ENCODE results near the gene ZNF782. TPM values are rescaled to one million over a fixed set of nuclear protein-coding genes. Genes with fewer than 3 reads are reported as not detected.

The ZNF782 gene
- total RNA-seq, 3 donors from 2014 or later: 5.5 to 9.6 (median 8.2) TPM

GRCh38 chr9:96782235-96782634 is 72.1 kb downstream of the ZNF782 start:
- H3K4me1 ChIP-seq (ENCODE audit: low read depth): peaks cover 1% of the 10 kb centered on the region
- H3K36me3 ChIP-seq (ENCODE audit: low read depth): no peaks in the 10 kb centered on the region
- TF ChIP-seq CTCF (IDR thresholded peaks at IDR 0.05): no peak
- DNase-seq (no peak), ATAC-seq (no peak)
- intact Hi-C loops (cut with DNase I, micrococcal nuclease): no loop called here
- H3K4me3 ChIP-seq: no peak overlapping the region
- H3K9me3 ChIP-seq: peaks cover 4% of the 10 kb centered on the region

DNA sequence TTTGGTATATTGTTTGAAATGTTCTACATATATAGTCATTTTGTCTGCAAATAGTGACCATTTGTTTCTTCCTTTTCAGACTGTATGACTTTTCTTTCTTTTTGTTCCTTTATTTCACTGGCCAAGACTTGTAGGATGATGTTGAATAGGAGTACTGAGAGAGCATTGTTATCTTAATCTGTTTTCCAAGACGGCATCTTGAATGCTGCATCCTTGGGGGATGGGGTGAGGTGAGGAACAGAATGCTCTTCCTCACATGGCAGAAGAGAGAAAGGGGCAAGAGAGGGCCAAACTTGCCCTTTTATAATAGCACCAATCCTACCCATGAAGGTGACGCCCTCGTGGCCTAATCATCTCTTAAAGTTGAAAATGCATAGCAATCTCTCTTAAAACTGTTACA is 72.8 kb downstream of the ZNF782 start:
- no peaks in the 10 kb centered on the region for H3K36me3 ChIP-seq (ENCODE audit: low read depth)
- TF ChIP-seq CTCF (IDR thresholded peaks at IDR 0.05): no peak
- peaks cover 4% of the 10 kb centered on the region for H3K9me3 ChIP-seq
- H3K4me1 ChIP-seq (ENCODE audit: low read depth): peaks cover 6% of the 10 kb centered on the region
- H3K4me3 ChIP-seq: no peak overlapping the region
- intact Hi-C loops (cut with DNase I, micrococcal nuclease): no loop called here
- ATAC-seq: no peak
- DNase-seq: no peak

DNA sequence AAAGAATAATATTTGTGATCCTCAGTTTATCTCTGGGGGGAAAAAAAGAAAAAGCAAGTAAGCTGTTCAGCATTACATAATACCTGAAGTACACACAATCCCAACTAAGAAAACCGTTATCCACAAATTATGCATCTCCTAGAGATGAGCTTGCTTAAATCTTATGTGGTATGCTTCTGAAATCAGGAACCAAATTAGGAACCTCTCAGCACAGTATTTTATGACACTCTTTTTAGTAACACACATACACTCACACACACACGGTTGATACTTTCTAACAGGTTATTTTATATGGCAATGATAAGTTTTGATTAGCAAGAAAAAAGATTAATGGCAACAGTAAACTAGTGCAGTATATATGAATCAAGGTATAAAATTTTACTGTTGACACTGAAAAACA is 75.2 kb downstream of the ZNF782 start:
- no peaks in the 10 kb centered on the region for H3K36me3 ChIP-seq (ENCODE audit: low read depth)
- no peak for ATAC-seq
- intact Hi-C loops (cut with DNase I, micrococcal nuclease): no loop called here
- H3K4me3 ChIP-seq: no peak overlapping the region
- peaks cover 6% of the 10 kb centered on the region for H3K4me1 ChIP-seq (ENCODE audit: low read depth)
- no peak for DNase-seq
- H3K9me3 ChIP-seq: peaks cover 2% of the 10 kb centered on the region
- no peak for TF ChIP-seq CTCF (IDR thresholded peaks at IDR 0.05)

- DNase-seq (no peak), ATAC-seq (no peak)
- Histone ChIP-seq H3K4me1 (ENCODE audit: low read depth) (peaks cover 6% of the 10 kb centered on the region), H3K9me3 (no peaks in the 10 kb centered on the region), H3K36me3 (ENCODE audit: low read depth) (no peaks in the 10 kb centered on the region), H3K4me3 (peak overlapping the region; percentile 36)
- intact Hi-C loops (cut with DNase I, micrococcal nuclease): no loop called here
- TF ChIP-seq CTCF (IDR thresholded peaks at IDR 0.05): no peak
Measured at GRCh38 chr9:96777426-96777864, 76.9 kb downstream of the ZNF782 start.

- H3K9me3 ChIP-seq: peaks cover 59% of the 10 kb centered on the region
- ATAC-seq (no peak), DNase-seq (no peak)
- no peaks in the 10 kb centered on the region for H3K4me1 ChIP-seq (ENCODE audit: low read depth)
- intact Hi-C loops (cut with DNase I, micrococcal nuclease): no loop called here
- no peak overlapping the region for H3K4me3 ChIP-seq
- no peak for TF ChIP-seq CTCF (IDR thresholded peaks at IDR 0.05)
- no peaks in the 10 kb centered on the region for H3K36me3 ChIP-seq (ENCODE audit: low read depth)
Measured at GRCh38 chr9:96771124-96771523, 83.2 kb downstream of the ZNF782 start.

- no peak for ATAC-seq
- intact Hi-C loops (cut with DNase I, micrococcal nuclease): no loop called here
- peaks cover 66% of the 10 kb centered on the region for H3K9me3 ChIP-seq
- H3K4me3 ChIP-seq: no peak overlapping the region
- no peak for TF ChIP-seq CTCF (IDR thresholded peaks at IDR 0.05)
- no peaks in the 10 kb centered on the region for H3K36me3 ChIP-seq (ENCODE audit: low read depth)
- no peak for DNase-seq
- H3K4me1 ChIP-seq (ENCODE audit: low read depth): no peaks in the 10 kb centered on the region
Measured at GRCh38 chr9:96769989-96770388, 84.3 kb downstream of the ZNF782 start.

All from mucosa of descending colon (tissue), 3 donors.